ENCODE results near the gene MAP2K5.

- no peak for TF ChIP-seq CTCF (IDR thresholded peaks at IDR 0.05; ENCODE audit: poor library complexity, severe bottlenecking)
- no peak for TF ChIP-seq EZH2 (IDR thresholded peaks at IDR 0.05; ENCODE audit: borderline replicate concordance, insufficient read depth, low read length, poor library complexity, severe bottlenecking)
- no peak for TF ChIP-seq SMC3 (conservative IDR thresholded peaks at IDR 0.05; ENCODE audit: poor library complexity)
Observed at GRCh38 chr15:67592245-67592644, 49.7 kb downstream of the MAP2K5 start.
